Rectal smooth muscle tissue (tissue), 1 donor: ENCODE data around the gene PDIA4.
A peak's percentile ranks its signal among the peaks of the same experiment; 100 is the strongest.

Source experiments
- H3K27ac ChIP-seq: one replicate; pipeline ENCODE4 v1.7.0; 2013; ENCODE audit warnings: low read depth, low read length, inconsistent platforms
- H3K27me3 ChIP-seq: one replicate; pipeline ENCODE4 v1.7.0; 2013; ENCODE audit warnings: low read length; ENCODE audit not compliant: control insufficient read depth, insufficient read depth
- H3K36me3 ChIP-seq: one replicate; pipeline ENCODE4 v1.7.0; 2013; ENCODE audit warnings: low read length; ENCODE audit not compliant: control insufficient read depth, insufficient read depth
- H3K4me1 ChIP-seq: one replicate; pipeline ENCODE4 v1.7.0; 2013; ENCODE audit warnings: low read length; ENCODE audit not compliant: control insufficient read depth, insufficient read depth
- H3K4me3 ChIP-seq: one replicate; pipeline ENCODE4 v1.7.0; 2013; ENCODE audit warnings: low read length
- H3K9ac ChIP-seq: one replicate; pipeline ENCODE4 v1.7.0; 2013; ENCODE audit warnings: low read length

Gene PDIA4

GRCh38 chr7:148973256-148973655, 55.0 kb downstream of the PDIA4 start:
- H3K4me1 ChIP-seq = no peaks in the 10 kb centered on the region
- H3K27ac ChIP-seq = no peak overlapping the region
- H3K9ac ChIP-seq = no peak overlapping the region
- peaks cover 2% of the 10 kb centered on the region for H3K27me3 ChIP-seq
- H3K4me3 ChIP-seq = no peak overlapping the region
- no peaks in the 10 kb centered on the region for H3K36me3 ChIP-seq

- Histone ChIP-seq H3K4me1 (no peaks in the 10 kb centered on the region), H3K36me3 (no peaks in the 10 kb centered on the region), H3K27ac (no peak overlapping the region), H3K9ac (no peak overlapping the region), H3K27me3 (peaks cover 2% of the 10 kb centered on the region), H3K4me3 (no peak overlapping the region)
Measured at GRCh38 chr7:148972375-148972774, 55.9 kb downstream of the PDIA4 start.

- Histone ChIP-seq H3K27ac (no peak overlapping the region), H3K4me3 (no peak overlapping the region), H3K36me3 (no peaks in the 10 kb centered on the region), H3K27me3 (peaks cover 2% of the 10 kb centered on the region), H3K4me1 (peaks cover under 1% of the 10 kb centered on the region), H3K9ac (no peak overlapping the region)
Measured at GRCh38 chr7:148967602-148968001, 60.7 kb downstream of the PDIA4 start.

- H3K27ac ChIP-seq = no peak overlapping the region
Measured at GRCh38 chr7:148967032-148967372, 61.3 kb downstream of the PDIA4 start.

GRCh38 chr7:148964483-148965267, 63.6 kb downstream of the PDIA4 start:
- Histone ChIP-seq H3K4me1 (peaks cover 2% of the 10 kb centered on the region), H3K36me3 (no peaks in the 10 kb centered on the region), H3K27me3 (no peaks in the 10 kb centered on the region), H3K9ac (no peak overlapping the region), H3K27ac (no peak overlapping the region), H3K4me3 (peak overlapping the region; percentile 74)

More at GRCh38 chr7:148967032-148967372, 61.3 kb downstream of the PDIA4 start:
- Histone ChIP-seq H3K36me3 (no peaks in the 10 kb centered on the region), H3K9ac (no peak overlapping the region), H3K27me3 (peaks cover 2% of the 10 kb centered on the region), H3K4me3 (peak overlapping the region; percentile 38), H3K4me1 (peaks cover 2% of the 10 kb centered on the region)

GRCh38 chr7:148963583-148964482, 64.5 kb downstream of the PDIA4 start:
- peak overlapping the region; percentile 53 for H3K9ac ChIP-seq
- no peaks in the 10 kb centered on the region for H3K36me3 ChIP-seq
- no peaks in the 10 kb centered on the region for H3K27me3 ChIP-seq
- peak overlapping the region; percentile 74 for H3K4me3 ChIP-seq
- peaks cover 2% of the 10 kb centered on the region for H3K4me1 ChIP-seq
- H3K27ac ChIP-seq = peak overlapping the region; percentile 68

- H3K4me1 ChIP-seq = peaks cover 2% of the 10 kb centered on the region
- H3K36me3 ChIP-seq = no peaks in the 10 kb centered on the region
- peak overlapping the region; percentile 68 for H3K27ac ChIP-seq
- H3K4me3 ChIP-seq = peak overlapping the region; percentile 74
- H3K27me3 ChIP-seq = no peaks in the 10 kb centered on the region
- peak overlapping the region; percentile 1 for H3K9ac ChIP-seq
Measured at GRCh38 chr7:148962823-148963582, 65.3 kb downstream of the PDIA4 start.

- H3K9ac ChIP-seq = peak overlapping the region; percentile 1
- H3K4me3 ChIP-seq = peak overlapping the region; percentile 74
- no peaks in the 10 kb centered on the region for H3K36me3 ChIP-seq
- H3K27ac ChIP-seq = no peak overlapping the region
- H3K27me3 ChIP-seq = no peaks in the 10 kb centered on the region
- H3K4me1 ChIP-seq = peaks cover 2% of the 10 kb centered on the region
Measured at GRCh38 chr7:148962440-148962822, 65.9 kb downstream of the PDIA4 start.

- Histone ChIP-seq H3K4me1 (peaks cover 2% of the 10 kb centered on the region), H3K27me3 (no peaks in the 10 kb centered on the region), H3K27ac (no peak overlapping the region), H3K9ac (no peak overlapping the region), H3K36me3 (no peaks in the 10 kb centered on the region), H3K4me3 (no peak overlapping the region)
Measured at GRCh38 chr7:148959726-148960125, 68.6 kb downstream of the PDIA4 start.

GRCh38 chr7:148958061-148958460, 70.2 kb downstream of the PDIA4 start:
- Histone ChIP-seq H3K9ac (no peak overlapping the region), H3K4me3 (no peak overlapping the region), H3K36me3 (no peaks in the 10 kb centered on the region), H3K4me1 (peaks cover 2% of the 10 kb centered on the region), H3K27me3 (no peaks in the 10 kb centered on the region), H3K27ac (no peak overlapping the region)

- H3K4me1 ChIP-seq = no peaks in the 10 kb centered on the region
- no peak overlapping the region for H3K27ac ChIP-seq
- H3K4me3 ChIP-seq = no peak overlapping the region
- no peak overlapping the region for H3K9ac ChIP-seq
- no peaks in the 10 kb centered on the region for H3K36me3 ChIP-seq
- no peaks in the 10 kb centered on the region for H3K27me3 ChIP-seq
Measured at GRCh38 chr7:148954766-148955165, 73.5 kb downstream of the PDIA4 start.

GRCh38 chr7:148953676-148954075, 74.6 kb downstream of the PDIA4 start:
- Histone ChIP-seq H3K4me3 (no peak overlapping the region), H3K36me3 (no peaks in the 10 kb centered on the region), H3K9ac (no peak overlapping the region), H3K27ac (no peak overlapping the region), H3K27me3 (no peaks in the 10 kb centered on the region), H3K4me1 (no peaks in the 10 kb centered on the region)
